ENCODE results near the gene CEP164. TPM values are rescaled to one million over a fixed set of nuclear protein-coding genes. Genes with fewer than 3 reads are reported as not detected.
A peak's percentile ranks its signal among the peaks of the same experiment; 100 is the strongest.
"Not testable (repeated sequence)": the region's sequence is repeated elsewhere in the genome, so short reads cannot be mapped to it uniquely, and the experiment has no call there.

Gene CEP164
- total RNA-seq, 2 experiments from 2014 or later: 36.0 to 44.2 TPM

DNA sequence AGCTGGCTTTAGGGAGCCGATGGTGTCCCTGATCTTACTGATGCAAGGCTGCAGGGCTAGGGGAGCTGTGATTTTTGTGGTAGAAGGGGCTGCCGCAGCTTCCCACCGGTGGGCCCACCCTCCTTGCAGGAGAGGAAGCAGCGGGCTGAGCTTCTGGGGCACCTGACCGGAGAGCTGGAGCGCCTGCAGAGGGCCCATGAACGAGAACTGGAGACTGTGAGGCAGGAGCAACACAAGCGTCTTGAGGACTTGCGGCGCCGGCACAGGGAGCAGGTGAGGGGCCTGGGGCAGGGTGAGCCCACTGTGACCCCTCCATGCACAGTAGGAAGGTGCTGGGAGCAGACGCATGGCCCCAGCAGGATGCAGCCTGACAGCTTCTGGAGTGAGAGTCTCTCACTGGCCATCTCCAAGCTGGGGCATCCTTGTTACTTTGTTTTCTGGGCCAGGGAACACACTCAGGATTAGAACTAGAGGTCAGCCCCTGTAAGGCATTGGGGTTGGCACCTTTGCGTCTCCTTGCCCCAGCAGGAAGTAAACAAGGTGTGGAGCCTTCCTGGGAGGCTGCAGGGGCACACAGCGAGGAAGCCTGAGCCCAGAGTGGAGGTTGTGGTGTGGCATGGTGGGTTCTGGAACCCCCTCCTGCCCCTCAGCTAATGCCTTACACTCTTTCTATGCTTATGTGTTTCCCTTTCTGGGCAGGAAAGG lies 66.7 kb downstream of the CEP164 start:
- POLR2A ChIA-PET: no interaction called here
- Mint-ChIP-seq H3K4me3 (no peak overlapping the region), H3K27ac (no peak overlapping the region), H3K4me1 (no peaks in the 10 kb centered on the region), H3K9me3 (peaks cover 9% of the 10 kb centered on the region), H3K36me3 (ENCODE audit: low read depth) (peaks cover 61% of the 10 kb centered on the region), H3K27me3 (no peaks in the 10 kb centered on the region)
- CTCF ChIA-PET: interaction anchor here (0.6 to 1.8 kb wide), 6 partner anchors 15 to 111 kb away, joined by 3 to 6 read pairs (median 4); no protein-coding TSS in a partner anchor
- DNase-seq: no peak

DNA sequence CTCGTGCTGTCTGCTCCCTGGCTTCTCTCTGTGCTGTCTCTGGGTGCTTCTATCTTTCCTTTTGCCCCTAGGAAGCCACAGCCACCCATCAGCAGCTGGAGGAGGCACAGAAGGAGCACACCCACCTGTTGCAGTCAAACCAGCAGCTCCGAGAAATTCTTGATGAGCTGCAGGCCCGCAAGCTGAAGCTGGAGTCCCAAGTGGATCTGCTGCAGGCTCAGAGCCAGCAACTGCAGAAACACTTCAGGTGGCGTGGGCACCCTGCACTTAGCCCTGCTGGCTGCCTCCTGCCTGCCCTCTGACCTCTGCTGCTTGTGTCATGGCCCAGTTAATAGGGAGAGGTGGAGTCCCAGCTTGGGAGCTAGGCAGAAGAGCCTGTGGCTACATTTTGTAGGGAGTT lies 67.8 kb downstream of the CEP164 start:
- peaks cover 12% of the 10 kb centered on the region for H3K9me3 Mint-ChIP-seq
- peaks cover 67% of the 10 kb centered on the region for H3K36me3 Mint-ChIP-seq (ENCODE audit: low read depth)
- H3K4me1 Mint-ChIP-seq: no peaks in the 10 kb centered on the region
- no peak overlapping the region for H3K27ac Mint-ChIP-seq
- POLR2A ChIA-PET: no interaction called here
- CTCF ChIA-PET: interaction anchor here (1.0 to 1.8 kb wide), 5 partner anchors 14 to 64 kb away, joined by 3 to 4 read pairs (median 4); no protein-coding TSS in a partner anchor
- H3K27me3 Mint-ChIP-seq: no peaks in the 10 kb centered on the region
- H3K4me3 Mint-ChIP-seq: no peak overlapping the region
- no peak for DNase-seq

DNA sequence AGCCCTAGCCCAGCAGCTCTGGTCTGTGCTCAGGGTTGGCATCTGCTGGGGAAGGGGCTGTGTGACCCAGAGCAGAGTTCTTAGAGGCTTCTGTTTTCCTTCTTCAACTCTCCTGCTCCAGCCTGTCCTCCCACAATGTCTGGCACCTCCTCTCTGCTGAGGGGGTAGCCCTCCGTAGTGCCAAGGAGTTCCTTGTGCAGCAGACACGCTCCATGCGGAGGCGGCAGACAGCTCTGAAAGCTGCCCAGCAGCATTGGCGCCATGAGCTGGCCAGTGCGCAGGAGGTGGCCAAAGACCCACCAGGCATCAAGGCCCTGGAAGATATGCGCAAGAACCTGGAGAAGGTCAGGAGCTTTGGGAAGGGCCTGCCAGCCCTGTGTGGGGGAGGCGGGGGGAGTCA lies 69.3 kb downstream of the CEP164 start:
- POLR2A ChIA-PET: no interaction called here

DNA sequence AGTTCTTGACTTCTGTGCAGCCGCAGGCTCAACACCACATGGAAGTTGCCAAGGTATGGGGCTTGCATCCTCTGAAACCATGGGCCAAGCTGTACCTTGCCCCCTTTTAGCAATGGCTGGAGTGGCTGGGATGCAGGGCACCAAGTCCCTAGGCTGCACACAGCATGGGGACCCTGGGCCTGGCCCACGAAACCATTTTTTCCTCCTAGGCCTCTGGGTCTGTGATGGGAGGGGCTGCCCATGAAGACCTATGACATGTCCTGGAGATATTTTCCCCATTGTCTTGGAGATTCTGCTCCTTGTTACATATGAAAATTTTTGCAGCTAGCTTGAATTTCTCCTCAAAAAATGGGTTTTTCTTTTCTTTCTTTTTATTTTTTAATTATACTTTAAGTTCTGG lies 71.0 kb downstream of the CEP164 start:
- H3K4me3 Mint-ChIP-seq, DNase-seq, CTCF ChIA-PET, H3K4me1 Mint-ChIP-seq, POLR2A ChIA-PET, H3K27ac Mint-ChIP-seq, H3K27me3 Mint-ChIP-seq: not testable (repeated sequence)
- Mint-ChIP-seq H3K9me3 (peaks cover 12% of the 10 kb centered on the region), H3K36me3 (ENCODE audit: low read depth) (peaks cover 75% of the 10 kb centered on the region)

More for the DNA sequence above, 69.3 kb downstream of the CEP164 start:
- H3K9me3 Mint-ChIP-seq: peaks cover 12% of the 10 kb centered on the region
- H3K4me3 Mint-ChIP-seq: no peak overlapping the region
- H3K27ac Mint-ChIP-seq: no peak overlapping the region
- peaks cover 71% of the 10 kb centered on the region for H3K36me3 Mint-ChIP-seq (ENCODE audit: low read depth)
- peaks cover 2% of the 10 kb centered on the region for H3K4me1 Mint-ChIP-seq
- DNase-seq: no peak
- no peaks in the 10 kb centered on the region for H3K27me3 Mint-ChIP-seq
- CTCF ChIA-PET: interaction anchor here (1.1 to 1.7 kb wide), 2 partner anchors 17 to 29 kb away, joined by 3 to 4 read pairs; no protein-coding TSS in a partner anchor

DNA sequence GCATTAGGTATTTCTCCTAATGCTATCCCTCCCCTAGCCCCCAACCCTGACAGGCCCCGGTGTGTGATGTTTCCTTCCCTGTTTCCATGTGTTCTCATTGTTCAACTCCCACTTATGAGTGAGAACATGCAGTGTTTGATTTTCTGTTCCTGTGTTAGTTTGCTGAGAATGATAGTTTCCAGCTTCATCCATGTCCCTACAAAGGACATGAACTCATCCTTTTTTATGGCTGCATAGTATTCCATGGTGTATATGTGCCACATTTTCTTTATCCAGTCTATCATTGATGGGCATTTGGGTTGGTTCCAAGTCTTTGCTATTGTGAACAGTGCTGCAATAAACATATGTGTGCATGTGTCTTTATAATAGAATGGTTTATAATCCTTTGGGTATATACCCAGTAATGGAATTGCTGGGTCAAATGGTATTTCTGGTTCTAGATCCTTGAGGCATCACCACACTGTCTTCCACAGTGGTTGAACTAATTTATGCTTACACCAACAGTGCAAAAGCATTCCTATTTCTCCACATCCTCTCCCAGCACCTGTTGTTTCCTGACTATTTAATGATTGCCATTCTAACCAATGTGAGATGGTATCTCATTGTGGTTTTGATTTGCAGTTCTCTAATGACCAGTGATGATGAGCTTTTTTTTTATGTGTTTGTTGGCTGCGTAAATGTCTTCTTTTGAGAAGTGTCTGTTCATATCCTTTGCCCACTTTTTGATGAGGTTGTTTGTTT lies 71.6 kb downstream of the CEP164 start:
- peaks cover 12% of the 10 kb centered on the region for H3K9me3 Mint-ChIP-seq
- H3K27me3 Mint-ChIP-seq, H3K27ac Mint-ChIP-seq, DNase-seq, H3K4me1 Mint-ChIP-seq, POLR2A ChIA-PET, H3K4me3 Mint-ChIP-seq, CTCF ChIA-PET: not testable (repeated sequence)
- H3K36me3 Mint-ChIP-seq (ENCODE audit: low read depth): peaks cover 81% of the 10 kb centered on the region

DNA sequence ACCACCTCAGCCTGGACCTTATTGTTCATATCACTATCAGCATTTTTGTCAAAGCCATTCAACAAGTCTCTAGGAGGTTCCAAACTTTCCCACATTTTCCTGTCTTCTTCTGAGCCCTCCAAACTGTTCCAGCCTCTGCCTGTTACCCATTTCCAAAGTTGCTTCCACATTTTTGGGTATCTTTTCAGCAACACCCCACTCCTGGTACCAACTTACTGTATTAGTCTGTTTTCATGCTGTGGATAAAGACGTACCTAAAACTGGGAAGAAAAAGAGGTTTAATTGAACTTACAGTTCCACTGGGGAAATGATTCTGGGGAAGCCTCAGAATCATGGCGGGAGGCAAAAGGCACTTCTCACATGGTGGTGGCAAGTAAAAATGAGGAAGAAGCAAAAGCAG lies 78.2 kb downstream of the CEP164 start:
- Mint-ChIP-seq H3K9me3 (peaks cover 13% of the 10 kb centered on the region), H3K36me3 (ENCODE audit: low read depth) (peaks cover 65% of the 10 kb centered on the region)
- H3K27me3 Mint-ChIP-seq, H3K4me1 Mint-ChIP-seq, DNase-seq, POLR2A ChIA-PET, H3K27ac Mint-ChIP-seq, H3K4me3 Mint-ChIP-seq, CTCF ChIA-PET: not testable (repeated sequence)

DNA sequence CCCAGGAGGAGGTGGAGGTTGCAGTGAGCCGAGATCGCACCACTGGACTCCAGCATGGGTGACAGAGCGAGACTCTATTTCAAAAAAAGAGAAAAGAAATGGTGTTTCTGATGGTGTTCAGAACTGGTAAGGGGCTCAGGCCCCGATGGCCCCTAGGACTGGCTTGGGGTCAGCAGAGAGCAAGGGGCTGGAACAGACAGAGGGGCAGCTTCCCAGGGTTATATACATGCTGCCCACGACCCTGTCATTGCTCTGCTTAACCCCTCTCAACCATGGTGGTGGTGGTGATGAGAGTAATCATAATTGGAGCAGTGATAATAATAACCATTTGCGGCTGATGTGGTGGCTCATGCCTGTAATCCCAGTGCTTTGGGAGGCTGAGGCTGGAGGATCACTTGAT lies 79.4 kb downstream of the CEP164 start:
- Mint-ChIP-seq H3K27ac (no peak overlapping the region), H3K27me3 (no peaks in the 10 kb centered on the region), H3K9me3 (peaks cover 13% of the 10 kb centered on the region), H3K4me1 (no peaks in the 10 kb centered on the region), H3K36me3 (ENCODE audit: low read depth) (peaks cover 58% of the 10 kb centered on the region), H3K4me3 (no peak overlapping the region)
- ChIA-PET CTCF (interaction anchor here (0.9 kb wide), 1 partner anchor 19 kb away, joined by 3 read pairs; no protein-coding TSS in a partner anchor), POLR2A (no interaction called here)
- DNase-seq: no peak

DNA sequence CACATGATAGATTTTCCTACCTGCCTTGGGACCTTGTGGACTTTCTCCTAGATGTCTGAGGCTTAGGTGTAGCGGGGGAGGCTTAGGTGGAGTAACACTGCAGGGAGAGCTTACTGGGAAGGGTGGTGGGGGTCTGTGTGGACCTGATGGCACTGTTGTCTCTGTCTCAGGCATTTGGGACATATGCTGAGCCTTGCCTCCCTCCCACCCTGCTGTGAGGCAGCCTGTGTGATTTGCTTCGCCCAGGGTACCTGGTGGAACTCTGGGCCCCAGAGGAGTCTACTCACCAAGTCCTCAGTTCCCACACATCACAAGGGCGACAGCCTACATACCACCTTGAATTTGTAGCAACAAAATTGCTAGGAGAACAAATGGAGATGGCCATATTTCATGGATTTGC lies 80.7 kb downstream of the CEP164 start:
- H3K27ac Mint-ChIP-seq: no peak overlapping the region
- no peak overlapping the region for H3K4me3 Mint-ChIP-seq
- peaks cover 13% of the 10 kb centered on the region for H3K9me3 Mint-ChIP-seq
- CTCF ChIA-PET: interaction anchor here (0.6 to 1.7 kb wide), 2 partner anchors 14 to 373 kb away, joined by 3 to 4 read pairs; no protein-coding TSS in a partner anchor
- peaks cover 50% of the 10 kb centered on the region for H3K36me3 Mint-ChIP-seq (ENCODE audit: low read depth)
- no peaks in the 10 kb centered on the region for H3K27me3 Mint-ChIP-seq
- H3K4me1 Mint-ChIP-seq: no peaks in the 10 kb centered on the region
- no peak for DNase-seq
- POLR2A ChIA-PET: no interaction called here

DNA sequence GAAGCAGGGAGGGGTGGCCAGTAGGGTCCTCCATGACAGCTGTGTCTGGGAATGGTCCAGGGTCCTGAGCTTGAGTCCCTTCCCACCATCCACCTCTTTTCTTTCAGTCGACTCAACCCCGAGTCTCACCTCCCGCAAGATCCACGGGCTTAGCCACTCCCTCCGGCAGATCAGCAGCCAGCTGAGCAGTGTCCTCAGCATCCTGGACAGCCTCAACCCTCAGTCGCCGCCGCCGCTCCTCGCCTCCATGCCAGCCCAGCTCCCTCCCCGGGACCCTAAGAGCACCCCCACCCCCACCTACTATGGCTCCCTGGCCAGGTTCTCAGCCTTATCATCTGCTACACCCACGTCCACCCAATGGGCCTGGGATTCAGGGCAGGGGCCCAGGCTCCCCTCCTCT lies 81.9 kb downstream of the CEP164 start:
- H3K27ac Mint-ChIP-seq: no peak overlapping the region
- no peak for DNase-seq
- no peaks in the 10 kb centered on the region for H3K27me3 Mint-ChIP-seq
- ChIA-PET POLR2A (no interaction called here), CTCF (interaction anchor here (1.7 kb wide), 1 partner anchor 15 kb away, joined by 4 read pairs; no protein-coding TSS in a partner anchor)
- H3K36me3 Mint-ChIP-seq (ENCODE audit: low read depth): peaks cover 38% of the 10 kb centered on the region
- no peaks in the 10 kb centered on the region for H3K4me1 Mint-ChIP-seq
- H3K9me3 Mint-ChIP-seq: peaks cover 13% of the 10 kb centered on the region
- no peak overlapping the region for H3K4me3 Mint-ChIP-seq

DNA sequence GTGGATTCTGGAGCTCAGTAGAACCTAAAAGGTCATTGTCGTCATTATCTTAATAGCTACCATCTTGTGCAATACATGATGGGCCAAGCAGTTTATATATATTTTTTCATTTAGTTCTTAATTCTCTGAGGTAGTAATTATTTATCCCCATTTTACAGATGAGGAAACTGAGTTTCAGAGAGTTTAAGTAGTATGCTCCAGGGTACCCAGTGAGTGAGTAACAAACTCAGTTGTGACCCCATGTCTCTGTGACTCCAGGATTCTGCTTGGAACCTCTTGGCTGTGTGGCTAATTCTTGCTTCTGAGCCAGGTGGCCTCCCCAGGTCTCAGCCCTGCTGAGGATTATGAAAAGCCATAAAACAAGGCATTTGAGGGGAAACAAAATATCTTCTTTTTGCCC lies 82.6 kb downstream of the CEP164 start:
- CTCF ChIA-PET: interaction anchor here (1.6 kb wide), 1 partner anchor 16 kb away, joined by 6 read pairs; no protein-coding TSS in a partner anchor
- no peak overlapping the region for H3K4me3 Mint-ChIP-seq
- no peaks in the 10 kb centered on the region for H3K4me1 Mint-ChIP-seq
- peaks cover 32% of the 10 kb centered on the region for H3K36me3 Mint-ChIP-seq (ENCODE audit: low read depth)
- H3K27me3 Mint-ChIP-seq: no peaks in the 10 kb centered on the region
- H3K27ac Mint-ChIP-seq: no peak overlapping the region
- POLR2A ChIA-PET: no interaction called here
- peaks cover 12% of the 10 kb centered on the region for H3K9me3 Mint-ChIP-seq
- DNase-seq: no peak

DNA sequence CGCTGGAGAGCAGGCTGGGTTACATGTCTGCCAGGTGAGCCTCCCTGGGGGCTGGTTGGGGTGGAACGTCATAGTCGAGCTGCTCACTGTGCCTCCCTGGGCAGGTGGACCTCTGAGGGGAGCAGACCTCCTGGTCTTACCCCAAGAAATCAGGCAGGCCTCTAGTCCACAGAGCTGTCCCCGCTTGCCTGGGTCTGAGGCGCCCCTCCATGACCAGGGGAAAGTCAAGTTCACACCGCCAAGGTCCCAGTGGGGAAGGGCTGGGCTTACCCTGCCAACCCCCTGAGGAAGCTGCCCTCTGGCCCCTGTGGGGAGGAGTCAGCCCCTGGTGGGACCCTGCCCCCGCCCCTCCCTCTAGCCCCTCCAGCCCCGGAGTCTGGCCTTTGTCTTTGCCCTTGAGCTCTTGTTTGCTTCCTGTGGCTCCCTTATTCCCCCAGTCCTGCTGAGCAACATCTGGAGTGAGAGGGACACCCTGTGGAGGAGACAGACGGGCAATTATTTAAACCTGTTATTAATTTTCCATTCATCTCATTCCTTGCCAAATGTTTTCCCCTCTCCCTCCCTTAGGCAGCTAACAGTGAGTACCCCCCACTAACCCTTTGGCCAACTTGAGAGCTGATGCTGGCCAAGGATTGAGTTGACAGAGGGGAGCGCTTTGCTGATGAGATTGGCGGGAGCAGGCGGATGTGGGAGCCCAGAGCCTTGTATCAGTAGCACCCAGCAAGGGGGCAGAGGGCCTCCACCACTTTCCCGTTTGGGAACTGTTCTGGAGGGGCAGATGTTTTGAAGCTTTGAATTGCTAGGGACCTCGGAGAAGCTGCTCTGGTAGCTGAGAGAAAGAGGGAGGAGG lies 83.4 kb downstream of the CEP164 start:
- POLR2A ChIA-PET: no interaction called here
- CTCF ChIA-PET: interaction anchor here (1.6 kb wide), 1 partner anchor 15 kb away, joined by 6 read pairs; no protein-coding TSS in a partner anchor
- H3K9me3 Mint-ChIP-seq: peaks cover 3% of the 10 kb centered on the region
- no peaks in the 10 kb centered on the region for H3K4me1 Mint-ChIP-seq
- no peak overlapping the region for H3K4me3 Mint-ChIP-seq
- H3K36me3 Mint-ChIP-seq (ENCODE audit: low read depth): peaks cover 23% of the 10 kb centered on the region
- H3K27ac Mint-ChIP-seq: peak overlapping the region; percentile 54
- no peaks in the 10 kb centered on the region for H3K27me3 Mint-ChIP-seq
- DNase-seq: no peak

DNA sequence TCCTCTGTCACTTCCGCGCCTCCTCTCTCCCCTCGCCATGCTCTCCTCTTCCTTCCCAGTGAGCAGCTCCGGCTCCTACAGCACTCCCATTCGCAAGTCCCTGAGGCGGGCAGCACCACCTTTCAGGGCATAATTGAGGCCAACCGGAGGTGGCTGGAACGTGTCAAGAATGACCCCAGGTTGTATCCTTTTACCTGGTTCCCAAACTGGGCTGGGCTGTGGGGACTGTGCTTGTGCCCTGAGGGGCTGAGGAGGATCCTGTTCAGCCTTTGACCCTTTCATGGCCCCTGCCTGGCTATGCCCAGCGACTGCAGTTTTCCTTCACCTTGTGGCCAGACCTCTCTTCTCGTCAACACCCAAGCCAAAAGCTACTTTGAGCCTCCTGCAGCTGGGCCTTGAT lies 84.1 kb downstream of the CEP164 start:
- Mint-ChIP-seq H3K36me3 (ENCODE audit: low read depth) (peaks cover 17% of the 10 kb centered on the region), H3K4me1 (no peaks in the 10 kb centered on the region), H3K27me3 (no peaks in the 10 kb centered on the region), H3K9me3 (no peaks in the 10 kb centered on the region), H3K4me3 (no peak overlapping the region), H3K27ac (no peak overlapping the region)
- ChIA-PET POLR2A (no interaction called here), CTCF (interaction anchor here (0.7 to 1.6 kb wide), 2 partner anchors 15 to 396 kb away, joined by 3 to 6 read pairs; no protein-coding TSS in a partner anchor)
- DNase-seq: no peak

Measured in activated CD4-positive, alpha-beta T cell treated with anti-CD3 and anti-CD28 coated beads, Interleukin-2, amount 10 ng/mL, durations not matched to agents 7 days and 5 days (primary cell).